ENCODE data around the gene MDC1.
"Not testable (repeated sequence)": the region's sequence is repeated elsewhere in the genome, so short reads cannot be mapped to it uniquely, and the experiment has no call there.

Gene MDC1

DNA sequence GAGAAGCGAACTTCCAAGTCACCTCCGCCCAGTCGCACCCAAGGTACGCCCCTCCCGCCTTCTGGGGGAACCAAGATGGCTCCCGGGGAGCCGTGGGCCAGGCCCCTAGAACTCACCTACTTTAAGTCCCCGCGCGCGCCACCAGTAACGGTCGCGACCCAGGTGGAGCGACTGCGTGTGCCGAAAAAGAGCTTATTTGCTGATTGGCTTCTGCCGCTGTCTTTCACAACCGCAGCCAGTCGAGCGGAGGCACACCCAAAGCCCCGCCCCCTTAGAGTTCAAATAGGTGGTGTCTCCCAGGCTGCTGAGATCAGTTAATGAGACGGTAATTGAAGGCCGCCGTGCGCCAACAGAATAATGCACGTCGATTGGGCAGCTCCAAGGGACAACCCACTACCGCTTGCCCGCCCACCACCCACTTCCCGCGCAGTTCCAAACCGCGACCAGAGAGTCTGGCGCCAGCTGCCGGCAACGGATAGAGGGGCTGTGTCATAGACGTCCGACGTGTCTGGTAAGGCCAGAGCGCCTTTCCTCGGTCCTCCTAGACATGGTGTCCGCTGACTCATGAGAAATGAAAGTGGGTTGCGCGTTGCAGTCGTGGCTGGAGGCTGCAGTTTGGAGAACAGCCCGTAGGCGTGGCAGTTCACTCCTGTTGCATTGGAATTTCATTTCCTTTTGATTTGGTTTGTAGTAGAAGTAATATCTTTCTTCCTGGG lies at the start of gene MDC1:
Gene MDC1, minus strand, starts transcription at position 153 of the 716 bp plus-strand sequence. CDS start 2,106 bp downstream, outside the sequence.
- peak within 1 kb of the TSS; percentile 99 for H3K27ac Mint-ChIP-seq
- peaks cover 63% of the 10 kb centered on the region for H3K36me3 Mint-ChIP-seq (ENCODE audit: low read depth)
- no peaks in the 10 kb centered on the region for H3K27me3 Mint-ChIP-seq
- peak within 1 kb of the TSS; percentile 94 for H3K4me3 Mint-ChIP-seq
- peaks cover 55% of the 10 kb centered on the region for H3K4me1 Mint-ChIP-seq (ENCODE audit: low read depth)
- H3K9me3 Mint-ChIP-seq: no peaks in the 10 kb centered on the region

DNA sequence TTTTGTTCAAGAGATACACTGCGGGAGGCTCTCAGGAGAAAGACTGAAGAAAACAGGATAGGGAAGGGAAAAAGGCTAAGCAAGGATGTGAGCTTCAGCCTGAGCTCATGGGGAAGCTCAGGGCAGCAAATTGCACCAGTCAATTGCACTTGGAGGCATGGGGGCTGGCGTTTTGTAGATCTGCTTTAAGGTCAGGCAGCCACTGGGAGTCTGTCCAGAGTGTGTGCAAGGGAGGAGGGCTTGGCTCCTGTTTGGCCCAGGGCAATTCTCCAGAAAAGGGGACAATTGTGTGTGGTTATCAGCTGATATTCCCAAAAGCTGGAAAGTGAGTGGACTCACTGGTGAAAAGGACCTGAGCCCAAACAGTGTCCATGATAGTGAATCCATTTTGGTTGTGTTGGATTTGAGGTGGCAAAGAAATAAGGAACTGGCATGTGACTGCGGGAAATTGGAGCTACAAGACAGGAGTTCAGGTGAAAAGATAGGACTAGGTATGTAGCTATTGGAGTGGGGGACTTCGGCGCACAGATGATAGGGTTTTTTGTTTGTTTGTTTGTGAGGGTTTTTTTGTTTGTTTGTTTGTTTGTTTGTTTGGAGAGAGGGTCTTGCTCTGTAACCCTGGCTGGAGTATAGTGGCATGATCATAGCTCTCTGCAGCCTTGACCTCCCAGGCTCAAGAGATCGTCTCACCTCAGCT lies 49.5 kb upstream of the MDC1 start:
- no peaks in the 10 kb centered on the region for H3K27me3 Mint-ChIP-seq
- H3K36me3 Mint-ChIP-seq (ENCODE audit: low read depth): no peaks in the 10 kb centered on the region
- H3K4me3 Mint-ChIP-seq: peak overlapping the region; percentile 78
- peak overlapping the region; percentile 100 for H3K27ac Mint-ChIP-seq
- peaks cover 83% of the 10 kb centered on the region for H3K4me1 Mint-ChIP-seq (ENCODE audit: low read depth)
- no peaks in the 10 kb centered on the region for H3K9me3 Mint-ChIP-seq

DNA sequence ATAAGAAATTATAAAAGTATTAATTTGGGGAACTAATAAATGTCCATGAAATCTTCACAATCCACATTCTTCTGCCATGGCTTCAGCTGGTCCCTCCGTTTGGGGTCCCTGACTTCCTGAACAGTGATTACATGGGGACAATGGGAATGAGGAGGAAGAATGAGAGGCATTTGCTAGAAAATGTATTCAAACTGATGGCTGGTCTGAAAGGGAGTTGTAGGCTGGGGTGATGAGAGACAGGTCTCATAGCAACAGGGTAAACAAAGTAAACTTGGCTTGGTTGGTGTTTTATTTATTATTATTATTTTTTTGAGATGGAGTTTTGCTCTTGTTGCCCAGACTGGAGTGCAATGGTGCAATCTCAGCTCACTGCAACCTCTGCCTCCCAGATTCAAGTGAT lies 48.4 kb upstream of the MDC1 start:
- H3K4me3 Mint-ChIP-seq; H3K27me3 Mint-ChIP-seq; H3K9me3 Mint-ChIP-seq; H3K36me3 Mint-ChIP-seq (ENCODE audit: low read depth): not testable (repeated sequence)
- peak overlapping the region; percentile 59 for H3K27ac Mint-ChIP-seq
- peaks cover 83% of the 10 kb centered on the region for H3K4me1 Mint-ChIP-seq (ENCODE audit: low read depth)

DNA sequence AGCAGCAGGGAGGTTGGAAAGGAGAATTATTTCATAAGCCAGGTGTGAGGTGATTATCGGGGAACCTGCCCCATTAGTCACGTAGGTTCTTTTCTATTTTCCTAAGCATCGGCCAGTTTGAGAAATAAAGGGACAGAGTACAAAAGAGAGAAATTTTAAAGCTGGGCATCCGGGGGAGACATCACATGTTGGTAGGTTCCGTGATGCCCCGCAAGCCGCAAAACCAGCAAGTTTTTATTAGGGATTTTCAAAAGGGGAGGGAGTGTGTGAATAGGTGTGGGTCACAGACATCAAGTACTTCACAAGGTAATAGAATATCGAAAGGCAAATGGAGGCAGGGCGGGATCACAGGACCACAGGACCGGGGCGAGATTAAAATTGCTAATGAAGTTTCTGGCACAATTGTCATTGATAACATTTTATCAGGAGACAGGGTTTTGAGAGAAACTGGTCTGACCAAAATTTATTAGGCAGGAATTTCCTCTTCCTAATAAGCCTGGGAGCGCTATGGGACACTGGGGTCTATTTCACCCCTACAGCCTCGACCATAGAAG lies 47.5 kb upstream of the MDC1 start:
- Mint-ChIP-seq H3K4me1 (ENCODE audit: low read depth) (peaks cover 73% of the 10 kb centered on the region), H3K27ac (peak overlapping the region; percentile 89)
- H3K9me3 Mint-ChIP-seq; H3K27me3 Mint-ChIP-seq; H3K36me3 Mint-ChIP-seq (ENCODE audit: low read depth); H3K4me3 Mint-ChIP-seq: not testable (repeated sequence)

DNA sequence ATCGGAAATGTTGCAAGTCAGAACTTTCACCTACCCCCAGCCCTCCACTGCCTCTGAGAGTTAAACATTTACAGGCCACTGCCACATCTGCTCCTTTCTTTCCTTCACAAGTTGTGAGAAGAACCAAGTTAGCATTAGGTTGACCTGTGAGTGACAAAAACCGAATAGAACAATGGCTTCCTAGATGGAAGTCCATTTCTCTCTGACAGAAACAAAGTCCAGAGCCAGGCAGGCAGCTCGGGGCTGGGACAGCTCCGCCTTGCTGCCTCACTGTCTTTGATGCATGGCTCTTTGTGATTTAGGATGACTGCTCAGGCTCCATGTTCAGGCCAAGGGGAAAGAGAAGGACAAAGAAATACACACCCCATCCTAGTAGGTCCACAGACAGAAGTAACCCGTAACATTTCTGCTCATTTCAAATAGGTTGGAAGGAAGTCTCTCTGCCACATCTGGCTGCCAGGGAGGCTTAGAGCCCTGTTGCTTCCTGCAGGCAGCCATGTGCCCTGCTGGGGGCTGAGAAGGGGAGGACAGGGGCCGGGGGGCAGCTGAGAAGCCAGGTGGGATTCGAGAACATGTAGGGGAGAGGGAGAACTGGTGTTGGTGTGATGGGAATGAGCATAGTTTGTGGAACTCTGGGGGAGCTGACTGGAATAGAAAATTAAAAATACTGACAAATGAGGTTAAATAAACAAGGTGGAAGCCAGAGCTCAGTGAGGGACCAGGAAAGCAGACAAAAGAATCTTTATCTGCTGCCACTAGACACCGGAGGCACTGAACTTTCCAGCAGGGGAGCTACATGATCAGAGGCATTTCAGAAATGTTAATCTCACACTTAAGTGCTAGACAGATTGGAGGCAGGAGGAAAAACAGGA lies 46.8 kb upstream of the MDC1 start:
- peak overlapping the region; percentile 89 for H3K27ac Mint-ChIP-seq
- no peaks in the 10 kb centered on the region for H3K9me3 Mint-ChIP-seq
- no peaks in the 10 kb centered on the region for H3K27me3 Mint-ChIP-seq
- H3K4me1 Mint-ChIP-seq (ENCODE audit: low read depth): peaks cover 73% of the 10 kb centered on the region
- no peaks in the 10 kb centered on the region for H3K36me3 Mint-ChIP-seq (ENCODE audit: low read depth)
- no peak overlapping the region for H3K4me3 Mint-ChIP-seq

DNA sequence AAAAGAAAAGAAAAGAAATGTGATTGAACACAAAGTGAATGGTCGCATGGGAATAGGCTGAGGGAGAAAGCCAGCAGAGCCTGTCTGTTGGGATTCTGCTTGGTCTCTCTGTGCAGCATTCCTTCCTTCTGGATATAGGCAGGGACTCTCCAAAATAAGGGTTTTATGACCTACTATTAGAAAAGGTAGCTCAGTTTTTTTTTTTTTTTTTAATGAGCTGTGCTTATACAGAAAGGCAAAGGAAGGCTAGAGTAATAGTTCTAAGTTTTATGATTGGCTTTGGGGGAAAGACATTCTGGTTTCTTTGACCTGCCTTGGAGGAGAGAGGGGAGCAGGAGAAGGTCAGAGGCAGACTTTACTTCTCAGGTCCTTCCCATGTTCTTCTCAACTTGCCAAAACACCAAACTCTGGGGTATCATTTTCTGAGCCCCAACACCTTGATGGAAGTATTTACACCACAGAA lies 46.1 kb upstream of the MDC1 start:
- no peak overlapping the region for H3K4me3 Mint-ChIP-seq
- H3K27ac Mint-ChIP-seq: peak overlapping the region; percentile 89

GRCh38 chr6:30761791-30762429 lies 44.8 kb upstream of the MDC1 start:
- no peaks in the 10 kb centered on the region for H3K9me3 Mint-ChIP-seq
- no peaks in the 10 kb centered on the region for H3K36me3 Mint-ChIP-seq (ENCODE audit: low read depth)
- peaks cover 64% of the 10 kb centered on the region for H3K4me1 Mint-ChIP-seq (ENCODE audit: low read depth)
- no peak overlapping the region for H3K4me3 Mint-ChIP-seq
- peak overlapping the region; percentile 77 for H3K27ac Mint-ChIP-seq
- H3K27me3 Mint-ChIP-seq: no peaks in the 10 kb centered on the region

More for the DNA sequence above, 46.1 kb upstream of the MDC1 start:
- H3K27me3 Mint-ChIP-seq: no peaks in the 10 kb centered on the region
- H3K36me3 Mint-ChIP-seq (ENCODE audit: low read depth): no peaks in the 10 kb centered on the region
- H3K9me3 Mint-ChIP-seq: no peaks in the 10 kb centered on the region
- peaks cover 69% of the 10 kb centered on the region for H3K4me1 Mint-ChIP-seq (ENCODE audit: low read depth)

DNA sequence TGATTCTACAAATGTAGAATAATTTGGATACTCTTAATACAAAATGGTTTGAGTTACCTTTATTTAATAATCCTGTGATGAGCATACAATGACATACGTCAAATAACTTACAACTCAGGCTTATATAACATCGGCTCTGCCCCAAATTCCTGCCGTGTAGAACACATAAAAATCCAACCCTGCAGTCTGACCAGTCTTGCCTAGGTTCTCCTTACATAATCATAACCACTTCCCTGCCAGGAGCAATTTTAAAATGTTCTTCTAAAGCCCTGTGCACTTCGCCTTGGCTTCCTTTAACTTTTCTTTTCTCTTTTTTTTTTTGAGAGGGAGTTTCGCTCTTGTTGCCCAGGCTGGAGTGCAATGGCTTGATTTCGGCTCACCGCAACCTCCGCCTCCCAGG lies 43.5 kb upstream of the MDC1 start:
- H3K9me3 Mint-ChIP-seq: no peaks in the 10 kb centered on the region
- no peaks in the 10 kb centered on the region for H3K27me3 Mint-ChIP-seq
- no peaks in the 10 kb centered on the region for H3K36me3 Mint-ChIP-seq (ENCODE audit: low read depth)
- H3K4me1 Mint-ChIP-seq (ENCODE audit: low read depth): peaks cover 53% of the 10 kb centered on the region
- H3K27ac Mint-ChIP-seq: no peak overlapping the region
- no peak overlapping the region for H3K4me3 Mint-ChIP-seq

- H3K4me1 Mint-ChIP-seq (ENCODE audit: low read depth): peaks cover 49% of the 10 kb centered on the region
- H3K27me3 Mint-ChIP-seq: no peaks in the 10 kb centered on the region
- H3K36me3 Mint-ChIP-seq (ENCODE audit: low read depth): no peaks in the 10 kb centered on the region
- H3K4me3 Mint-ChIP-seq: no peak overlapping the region
- peak overlapping the region; percentile 52 for H3K27ac Mint-ChIP-seq
- H3K9me3 Mint-ChIP-seq: no peaks in the 10 kb centered on the region
Observed at GRCh38 chr6:30759575-30760239, 42.6 kb upstream of the MDC1 start.

GRCh38 chr6:30757261-30757904 lies 40.3 kb upstream of the MDC1 start:
- peak overlapping the region; percentile 41 for H3K27ac Mint-ChIP-seq
- H3K9me3 Mint-ChIP-seq: no peaks in the 10 kb centered on the region

GRCh38 chr6:30756405-30757003 lies 39.4 kb upstream of the MDC1 start:
- not testable (repeated sequence) for H3K27me3 Mint-ChIP-seq; H3K36me3 Mint-ChIP-seq (ENCODE audit: low read depth); H3K4me3 Mint-ChIP-seq; H3K27ac Mint-ChIP-seq; H3K9me3 Mint-ChIP-seq
- H3K4me1 Mint-ChIP-seq (ENCODE audit: low read depth): peaks cover 52% of the 10 kb centered on the region

More at GRCh38 chr6:30757261-30757904, 40.3 kb upstream of the MDC1 start:
- H3K27me3 Mint-ChIP-seq: no peaks in the 10 kb centered on the region
- H3K36me3 Mint-ChIP-seq (ENCODE audit: low read depth): no peaks in the 10 kb centered on the region
- H3K4me1 Mint-ChIP-seq (ENCODE audit: low read depth): peaks cover 51% of the 10 kb centered on the region
- no peak overlapping the region for H3K4me3 Mint-ChIP-seq

GRCh38 chr6:30754631-30755030 lies 37.5 kb upstream of the MDC1 start:
- no peaks in the 10 kb centered on the region for H3K36me3 Mint-ChIP-seq (ENCODE audit: low read depth)
- H3K27ac Mint-ChIP-seq: no peak overlapping the region
- no peak overlapping the region for H3K4me3 Mint-ChIP-seq
- H3K9me3 Mint-ChIP-seq: no peaks in the 10 kb centered on the region
- no peaks in the 10 kb centered on the region for H3K27me3 Mint-ChIP-seq
- peaks cover 52% of the 10 kb centered on the region for H3K4me1 Mint-ChIP-seq (ENCODE audit: low read depth)

GRCh38 chr6:30752157-30752927 lies 35.3 kb upstream of the MDC1 start:
- H3K9me3 Mint-ChIP-seq: no peaks in the 10 kb centered on the region
- H3K4me1 Mint-ChIP-seq (ENCODE audit: low read depth): peaks cover 58% of the 10 kb centered on the region
- no peaks in the 10 kb centered on the region for H3K36me3 Mint-ChIP-seq (ENCODE audit: low read depth)
- H3K27me3 Mint-ChIP-seq: no peaks in the 10 kb centered on the region
- no peak overlapping the region for H3K4me3 Mint-ChIP-seq
- peak overlapping the region; percentile 81 for H3K27ac Mint-ChIP-seq

Data from stimulated activated naive CD8-positive, alpha-beta T cell treated with anti-CD3 and anti-CD28 coated beads, Interleukin-15, Interleukin-2, amounts not matched to agents 100 ng/mL and 50 ng/mL, for 24 hours (primary cell).